B cell (primary cell): ENCODE measurements around the gene KLHL17. TPM values are rescaled to one million over a fixed set of nuclear protein-coding genes. Genes with fewer than 3 reads are reported as not detected.

Source experiments
- ATAC-seq: fragments of 200-7000 bp; cut with Tn5 transposase; one replicate; pipeline ENCODE4 v1.10.0; 2021; ENCODE audit warnings: low read depth, mild to moderate bottlenecking, moderate number of reproducible peaks, moderate library complexity
- CTCF ChIA-PET: fragments of 350-600 bp; sonication (Branson Sonifier 250); formaldehyde crosslinking; loops from one replicate; lab custom pipeline; 2021; ENCODE audit warnings: antibody characterized with exemption, inconsistent platforms; lab: Charles Lee
- POLR2A ChIA-PET: fragments of 350-600 bp; sonication (Branson Sonifier 250); formaldehyde crosslinking; loops from one replicate; lab custom pipeline; 2021; ENCODE audit warnings: antibody characterized with exemption; lab: Charles Lee
- DNase-seq: peaks from one replicate; pipeline ENCODE4 v3.0.0; 2013
- H2AFZ ChIP-seq: 2 replicates; pipeline ENCODE4 v1.6.1; 2012; ENCODE audit warnings: mild to moderate bottlenecking, low read depth, low read length; ENCODE audit not compliant: insufficient read depth, poor library complexity, severe bottlenecking
- H3K27ac ChIP-seq, 2 donors: 1 replicate in 1 of 2; 2 replicates in 1 of 2; pipeline ENCODE4 v1.5.1; 2012 to 2013; ENCODE audit warnings: low read length in 2 of 2, mild to moderate bottlenecking in 2 of 2, moderate library complexity in 1 of 2
- H3K27me3 ChIP-seq, 4 experiments: fragments of 200-600 bp in 1 of 4; sonication (generic) in 1 of 4; replicated peaks in 1 of 4; 1 replicate in 2 of 4; 2 replicates in 2 of 4; pipeline versions ENCODE4 v1.6.1 to v1.7.0; 2013 to 2016; ENCODE audit warnings: low read length in 3 of 4, mild to moderate bottlenecking in 2 of 4, mixed read lengths in 1 of 4, moderate library complexity in 1 of 4; ENCODE audit not compliant: insufficient read depth in 4 of 4, control insufficient read depth in 3 of 4; ENCODE audit errors: control extremely low read depth in 1 of 4
- H3K36me3 ChIP-seq, 2 experiments: replicated peaks in 1 of 2; 1 replicate in 1 of 2; 2 replicates in 1 of 2; pipeline versions ENCODE4 v1.6.1 to v1.7.1; 2013; ENCODE audit warnings: low read length in 1 of 2; ENCODE audit not compliant: insufficient read depth in 2 of 2, control insufficient read depth in 1 of 2; ENCODE audit errors: control extremely low read depth in 1 of 2, extremely low read depth in 1 of 2
- H3K4me1 ChIP-seq, 2 donors: fragments of 200-600 bp in 1 of 2; sonication (generic) in 1 of 2; 1 replicate in 1 of 2; 2 replicates in 1 of 2; pipeline versions ENCODE4 v1.5.1 to v1.6.1; 2013 to 2017; ENCODE audit warnings: low read length in 2 of 2; ENCODE audit not compliant: control insufficient read depth in 2 of 2, insufficient read depth in 2 of 2
- H3K4me2 ChIP-seq: replicated peaks from 2 replicates; pipeline ENCODE3; 2012; ENCODE audit warnings: mild to moderate bottlenecking, low read depth, low read length; ENCODE audit not compliant: poor library complexity, severe bottlenecking
- H3K4me3 ChIP-seq, 5 experiments: fragments of 200-600 bp in 1 of 5; sonication (generic) in 1 of 5; 1 replicate in 3 of 5; 2 replicates in 2 of 5; pipeline versions ENCODE4 v1.5.1 to v1.7.0; 2011 to 2016; ENCODE audit warnings: low read length in 4 of 5, mild to moderate bottlenecking in 4 of 5, low read depth in 2 of 5, control low read depth in 1 of 5, moderate library complexity in 1 of 5; ENCODE audit not compliant: insufficient read depth in 1 of 5; ENCODE audit errors: control extremely low read depth in 1 of 5, extremely low read depth in 1 of 5
- H3K79me2 ChIP-seq: fragments of 200-600 bp; sonication (generic); one replicate; pipeline ENCODE4 v1.6.0; 2016; ENCODE audit warnings: low read length; ENCODE audit not compliant: control insufficient read depth, insufficient read depth
- H3K9ac ChIP-seq: fragments of 200-600 bp; sonication (generic); 2 replicates; pipeline ENCODE4 v1.6.1; 2017; ENCODE audit warnings: mild to moderate bottlenecking, low read length, moderate library complexity
- H3K9me3 ChIP-seq, 3 donors: one replicate each; pipeline versions ENCODE4 v1.6.1 to v1.7.1; 2013; ENCODE audit warnings: low read length in 2 of 3; ENCODE audit not compliant: control insufficient read depth in 2 of 3, insufficient read depth in 1 of 3; ENCODE audit errors: control extremely low read depth in 1 of 3
- H4K20me1 ChIP-seq: 2 replicates; pipeline ENCODE4 v1.6.0; 2012; ENCODE audit warnings: mild to moderate bottlenecking, low read length; ENCODE audit not compliant: insufficient read depth, control insufficient read depth, poor library complexity, severe bottlenecking
- H3K27ac Mint-ChIP-seq: one replicate; pipeline ENCODE4 v1.8.0; 2021; ENCODE audit warnings: mixed read lengths
- H3K27me3 Mint-ChIP-seq: one replicate; pipeline ENCODE4 v1.8.0; 2021; ENCODE audit warnings: mixed read lengths
- H3K4me1 Mint-ChIP-seq: one replicate; pipeline ENCODE4 v1.8.0; 2021; ENCODE audit warnings: mixed read lengths
- H3K4me3 Mint-ChIP-seq: one replicate; pipeline ENCODE4 v1.8.0; 2021; ENCODE audit warnings: mixed read lengths
- H3K9me3 Mint-ChIP-seq: one replicate; pipeline ENCODE4 v1.8.0; 2022; ENCODE audit warnings: mixed read lengths; ENCODE audit not compliant: insufficient read depth
- CTCF ChIP-seq: fragments of 200-600 bp; IDR thresholded peaks from one replicate; pipeline ENCODE4 v1.8.0; 2022; ENCODE audit warnings: antibody characterized with exemption, mild to moderate bottlenecking
- EZH2 ChIP-seq: IDR thresholded peaks from 2 replicates; pipeline ENCODE4 v1.6.1; 2012; ENCODE audit warnings: borderline replicate concordance, low read depth, mild to moderate bottlenecking, moderate library complexity, low read length; ENCODE audit not compliant: insufficient read depth, poor library complexity, severe bottlenecking
- WGBS: methylation state at CpG from one replicate; pipeline ENCODE4 v1.1.5; 2013; ENCODE audit warnings: missing lambda C conversion rate; ENCODE audit not compliant: insufficient coverage; 5-methylcytosine and 5-hydroxymethylcytosine counted together
- intact Hi-C: fragments of 100-400 bp; cut with micrococcal nuclease; formaldehyde crosslinking; loops from one replicate; pipeline ENCODE4 v1.10.0; 2022
- polyA plus RNA-seq: library from polyadenylated mRNA; depleted of rRNA; stranded (reverse); fragments of >200 nt; gene quantifications from 2 replicates; pipeline ENCODE4 v1.2.3, GENCODE V29; 2012
- total RNA-seq, 2 donors: library from RNA; stranded (reverse); fragments of 120-200 nt in 1 of 2; gene quantifications; 1 replicate in 1 of 2; 2 replicates in 1 of 2; pipeline versions ENCODE4 v1.2.3 to v1.2.4, GENCODE V29; 2013 to 2022

The KLHL17 gene
- total and polyA plus RNA-seq, 2 donors (not counting 1 experiment from before 2014, with no cell fraction given), result 30.1 to 57.5 TPM

GRCh38 chr1:952201-952600 lies 8.2 kb upstream of the KLHL17 start:
- H3K4me3 ChIP-seq, result no peak overlapping the region
- no peak overlapping the region for H3K4me3 Mint-ChIP-seq
- H2AFZ ChIP-seq, result no peak overlapping the region
- ChIA-PET CTCF (no interaction called here), POLR2A (no interaction called here)
- H3K9me3 ChIP-seq, result no peaks in the 10 kb centered on the region
- intact Hi-C loops, result no loop called here
- H3K4me2 ChIP-seq, result no peak overlapping the region
- TF ChIP-seq CTCF (no peak), EZH2 (no peak)
- no peak overlapping the region for H3K27ac Mint-ChIP-seq
- no peaks in the 10 kb centered on the region for H3K27me3 Mint-ChIP-seq
- peaks cover 0 to 97% of the 10 kb centered on the region in 2 experiments for H3K36me3 ChIP-seq
- ATAC-seq (no peak), DNase-seq (no peak)
- peaks cover 5% of the 10 kb centered on the region for H3K4me1 Mint-ChIP-seq
- no peaks in the 10 kb centered on the region for H3K9me3 Mint-ChIP-seq
- WGBS, result 92% methylated on average over 12 of the region's 15 CpGs
- H3K27me3 ChIP-seq, result no peaks in the 10 kb centered on the region
- no peak overlapping the region for H3K9ac ChIP-seq
- H3K4me1 ChIP-seq, result peaks cover 0 to 12% of the 10 kb centered on the region in 2 donors
- H3K27ac ChIP-seq, result no peak overlapping the region
- H3K79me2 ChIP-seq, result peaks cover 5% of the 10 kb centered on the region
- H4K20me1 ChIP-seq, result peaks cover 90% of the 10 kb centered on the region

GRCh38 chr1:952603-953002 lies 7.8 kb upstream of the KLHL17 start:
- Histone ChIP-seq H2AFZ (no peak overlapping the region), H3K9me3 (no peaks in the 10 kb centered on the region), H4K20me1 (peaks cover 90% of the 10 kb centered on the region), H3K4me3 (no peak overlapping the region), H3K36me3 (peaks cover 0 to 93% of the 10 kb centered on the region in 2 experiments), H3K4me2 (no peak overlapping the region), H3K9ac (no peak overlapping the region), H3K27me3 (no peaks in the 10 kb centered on the region), H3K4me1 (peaks cover 3 to 16% of the 10 kb centered on the region in 2 donors), H3K27ac (no peak overlapping the region), H3K79me2 (peaks cover 9% of the 10 kb centered on the region)
- TF ChIP-seq EZH2 (no peak), CTCF (no peak)
- ChIA-PET CTCF (no interaction called here), POLR2A (no interaction called here)
- intact Hi-C loops, result no loop called here
- H3K4me3 Mint-ChIP-seq, result no peak overlapping the region
- H3K9me3 Mint-ChIP-seq, result no peaks in the 10 kb centered on the region
- H3K27me3 Mint-ChIP-seq, result no peaks in the 10 kb centered on the region
- DNase-seq (no peak), ATAC-seq (no peak)
- WGBS, result 91% methylated on average over 7 of the region's 7 CpGs
- no peak overlapping the region for H3K27ac Mint-ChIP-seq
- H3K4me1 Mint-ChIP-seq, result peaks cover 8% of the 10 kb centered on the region
